MV-4-11 (cell line): ENCODE results near the gene SAPCD2.
"Not testable (repeated sequence)": the region's sequence is repeated elsewhere in the genome, so short reads cannot be mapped to it uniquely, and the experiment has no call there.

Source experiments
- DNase-seq: peaks from one replicate; lab custom pipeline; 2025; lab: John Stamatoyannopoulos, UW

The SAPCD2 gene

DNA sequence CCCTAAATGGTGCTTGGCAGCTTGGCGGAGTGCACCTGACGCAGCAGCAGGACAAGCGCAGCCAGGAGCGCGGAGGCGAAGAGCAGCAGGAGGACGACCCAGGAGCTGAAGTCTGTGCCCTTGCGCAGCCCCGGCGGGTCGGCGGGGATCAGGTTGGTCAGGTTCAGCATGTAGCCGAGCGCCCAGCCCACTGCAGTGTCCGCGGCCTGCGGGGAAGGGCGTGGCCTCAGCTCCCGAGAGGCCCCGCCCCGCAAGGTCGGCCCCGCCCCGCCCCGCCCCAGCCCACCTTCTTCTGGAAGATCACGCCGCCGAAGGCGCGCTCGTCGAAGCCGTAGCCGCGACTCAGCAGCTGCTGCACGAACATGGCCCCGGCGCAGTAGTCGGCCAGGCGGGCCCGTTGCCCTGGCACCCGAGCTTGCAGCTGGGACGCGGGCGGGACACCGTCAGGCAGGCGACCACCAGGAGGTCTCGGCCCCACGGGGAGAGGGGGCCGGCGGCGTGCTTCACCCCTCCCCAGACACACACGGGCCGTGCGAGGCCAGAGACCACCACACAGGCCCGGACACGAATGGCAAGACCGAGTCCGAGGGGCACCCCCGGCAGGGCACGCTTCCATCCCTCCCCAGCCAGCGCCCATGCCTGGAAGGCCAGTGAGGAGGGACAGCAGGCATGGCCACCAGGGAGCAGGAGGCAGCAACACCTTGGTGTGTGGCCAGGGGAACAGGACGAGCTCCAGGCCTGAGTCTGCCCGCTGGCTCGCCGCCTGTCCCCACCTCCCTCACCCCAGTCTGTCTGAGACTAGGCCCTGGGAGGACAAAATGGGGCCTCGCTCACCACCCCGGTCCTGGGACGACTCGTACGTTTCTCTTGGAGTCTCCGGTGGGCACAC is 21.5 kb downstream of the SAPCD2 start:
- no peak for DNase-seq

GRCh38 chr9:137046088-137046787 is 24.1 kb downstream of the SAPCD2 start, which contains the start of gene NPDC1:
NPDC1 (minus strand) TSS chr9:137046177; CDS start chr9:137045989, 188 bp downstream.
- peak; percentile 72 for DNase-seq

DNA sequence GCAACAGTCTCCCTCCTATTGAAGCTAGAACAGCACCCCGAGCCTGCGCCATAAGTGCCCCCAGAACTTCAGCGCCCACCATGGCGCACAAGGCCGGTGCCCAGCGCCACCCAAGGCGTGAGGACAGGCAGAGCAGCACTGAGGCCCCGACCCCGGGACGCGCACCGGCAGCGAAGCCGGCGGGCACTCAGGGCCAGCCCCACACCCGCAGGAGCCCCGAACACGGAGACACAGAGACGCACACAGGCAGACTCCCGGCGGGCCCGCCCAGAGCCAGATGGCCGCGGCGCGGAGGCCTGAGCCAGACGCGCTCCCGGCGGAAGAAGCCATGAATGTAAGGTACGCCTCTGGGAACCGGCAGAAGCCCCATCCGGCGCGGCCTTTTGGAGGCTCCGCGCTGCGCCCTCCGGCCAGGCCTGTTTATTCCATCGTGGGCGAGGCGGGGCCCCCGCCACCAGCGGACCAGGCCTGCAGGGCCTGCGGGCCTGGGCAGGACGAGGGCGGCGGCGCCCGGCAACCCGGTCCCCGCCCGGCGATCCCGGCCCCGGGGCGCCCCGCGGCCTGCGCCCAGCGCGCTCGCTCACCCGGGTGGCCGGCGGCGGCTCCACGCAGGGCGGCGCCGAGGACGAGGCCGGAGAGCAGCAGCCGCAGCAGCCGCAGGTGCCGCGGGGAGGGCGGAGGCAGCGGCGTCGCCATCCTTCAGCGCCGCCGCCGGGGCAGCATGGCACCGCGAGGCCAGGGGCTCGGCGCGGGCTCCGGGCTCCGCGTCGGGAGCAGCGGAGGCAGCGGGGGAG is 24.9 kb downstream of the SAPCD2 start:
- DNase-seq, result no peak

GRCh38 chr9:137044502-137045177 is 25.7 kb downstream of the SAPCD2 start:
- DNase-seq, result no peak

DNA sequence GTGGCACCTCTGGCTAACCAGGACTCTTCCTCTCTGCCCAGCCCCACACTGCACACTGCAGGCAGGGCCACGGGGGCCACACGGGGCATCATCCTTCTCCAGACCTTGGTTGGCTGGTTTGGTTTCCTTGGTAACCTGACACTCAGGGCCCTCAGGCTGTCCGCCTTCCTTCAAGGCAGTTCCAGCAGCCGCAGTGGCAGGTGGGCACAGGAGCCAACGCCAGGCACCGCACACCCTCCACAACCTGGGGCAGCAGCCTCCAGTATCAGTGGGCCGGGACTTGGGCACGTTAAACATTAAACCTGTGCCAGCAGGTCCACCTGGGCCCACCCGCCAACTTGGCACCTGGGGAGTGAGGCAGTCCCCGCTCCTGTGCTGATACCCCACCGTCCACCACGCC is 26.3 kb downstream of the SAPCD2 start:
- DNase-seq, result no peak

DNA sequence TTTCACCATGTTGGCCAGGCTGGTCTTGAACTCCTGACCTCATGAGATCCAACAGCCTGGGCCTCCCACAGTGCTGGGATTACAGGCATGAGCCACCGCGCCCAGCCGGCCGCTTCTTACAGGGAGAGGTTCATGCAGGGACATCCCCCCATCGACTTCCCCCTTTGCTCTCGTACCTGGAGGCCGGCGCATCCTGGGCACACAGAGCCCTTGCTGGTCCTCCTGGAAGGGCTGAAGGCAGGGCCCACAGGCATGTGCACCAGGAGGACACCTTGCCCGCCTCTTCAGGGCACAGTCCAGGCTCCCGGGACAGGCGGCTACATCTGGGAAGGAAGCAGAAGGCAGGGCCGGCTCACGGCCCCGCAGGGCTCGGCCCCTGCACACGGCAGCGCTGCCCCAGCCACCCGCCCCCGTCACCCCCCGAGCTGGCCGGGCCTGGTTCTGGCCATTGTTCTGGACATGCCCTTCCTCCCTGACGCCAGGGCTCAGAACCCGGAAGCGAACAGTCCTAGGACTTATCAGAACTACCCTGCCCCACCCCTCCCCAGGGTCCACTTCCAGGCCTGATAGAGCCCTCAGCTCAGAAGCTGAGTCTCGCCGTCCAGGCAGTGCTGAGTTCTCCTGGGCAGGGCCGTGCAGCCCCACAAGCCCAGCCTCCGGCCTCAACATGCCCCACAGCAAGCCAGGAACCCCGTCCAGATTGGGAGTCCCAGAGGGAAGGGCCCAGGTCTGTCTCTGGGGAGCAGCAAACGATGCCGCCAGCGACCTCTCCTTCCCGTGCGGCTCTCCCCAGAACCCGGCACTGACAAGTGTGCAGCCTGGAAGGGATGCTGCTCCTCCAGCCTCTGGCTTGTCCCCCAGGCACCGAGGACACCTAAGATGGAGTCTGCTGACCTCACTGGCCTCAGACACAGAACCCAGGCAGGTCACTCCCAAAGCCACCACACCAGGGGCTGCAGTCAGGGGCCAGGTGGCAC is 27.3 kb downstream of the SAPCD2 start:
- no peak for DNase-seq

- no peak for DNase-seq
Observed at GRCh38 chr9:137041124-137041523, 29.2 kb downstream of the SAPCD2 start.

DNA sequence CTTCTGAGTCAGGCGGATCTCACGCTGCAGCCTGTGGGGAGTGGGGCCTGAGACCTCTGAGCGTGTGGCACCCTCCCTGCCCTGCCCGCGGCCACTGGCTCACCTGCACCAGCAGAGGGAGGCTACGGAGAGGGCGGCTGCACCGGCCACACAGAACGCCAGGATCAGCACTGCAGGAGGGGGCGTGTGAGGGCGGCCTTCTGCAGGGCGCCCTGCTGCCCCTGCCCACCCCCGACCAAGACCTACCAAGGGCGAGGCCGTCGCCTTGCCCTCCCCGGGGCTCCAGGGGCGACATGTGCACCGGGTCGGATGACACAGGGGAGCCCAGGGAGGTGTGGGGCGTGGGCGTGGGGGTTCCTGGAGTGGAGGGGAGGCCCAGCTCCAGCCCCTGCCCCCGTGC is 29.8 kb downstream of the SAPCD2 start:
- no peak for DNase-seq

DNA sequence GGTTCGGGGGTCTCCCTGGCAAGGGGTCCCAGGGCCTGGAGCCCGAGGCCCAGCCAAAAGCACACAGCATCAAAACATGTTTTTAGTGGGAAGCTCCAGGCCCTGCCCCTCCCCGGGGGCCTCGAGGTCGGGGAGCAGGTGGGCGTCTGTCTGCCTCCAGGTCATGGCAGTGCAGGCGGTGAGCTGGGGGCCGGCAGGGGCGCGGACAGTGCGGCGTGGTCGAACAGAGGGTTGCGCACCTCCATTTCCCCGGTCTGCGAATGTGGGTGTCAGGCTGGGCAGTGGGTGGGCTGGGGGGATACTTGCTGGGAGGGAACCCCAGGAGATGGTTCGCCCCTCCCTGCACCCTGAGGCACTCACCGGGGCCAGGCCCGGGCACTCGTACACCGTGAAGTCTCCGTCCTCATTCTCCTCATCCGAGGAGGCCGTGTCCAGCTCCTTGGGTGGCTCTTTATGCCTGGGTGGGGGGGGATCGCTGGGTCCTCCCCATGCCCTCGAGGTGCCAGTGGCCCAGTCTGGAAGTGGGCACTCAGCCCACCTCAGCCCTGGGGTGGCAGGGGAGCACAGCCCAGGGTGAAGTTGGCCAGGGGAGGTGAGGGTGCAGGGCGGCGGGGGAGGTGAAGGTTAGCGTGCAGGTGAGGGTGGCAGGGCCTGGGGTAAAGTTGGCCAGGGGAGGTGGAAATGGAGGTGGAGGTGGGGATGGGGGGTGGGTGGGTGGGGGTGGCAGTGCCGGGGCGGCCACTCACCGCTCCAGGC is 30.6 kb downstream of the SAPCD2 start:
- no peak for DNase-seq

GRCh38 chr9:137038916-137039315 is 31.4 kb downstream of the SAPCD2 start:
- DNase-seq, result no peak

DNA sequence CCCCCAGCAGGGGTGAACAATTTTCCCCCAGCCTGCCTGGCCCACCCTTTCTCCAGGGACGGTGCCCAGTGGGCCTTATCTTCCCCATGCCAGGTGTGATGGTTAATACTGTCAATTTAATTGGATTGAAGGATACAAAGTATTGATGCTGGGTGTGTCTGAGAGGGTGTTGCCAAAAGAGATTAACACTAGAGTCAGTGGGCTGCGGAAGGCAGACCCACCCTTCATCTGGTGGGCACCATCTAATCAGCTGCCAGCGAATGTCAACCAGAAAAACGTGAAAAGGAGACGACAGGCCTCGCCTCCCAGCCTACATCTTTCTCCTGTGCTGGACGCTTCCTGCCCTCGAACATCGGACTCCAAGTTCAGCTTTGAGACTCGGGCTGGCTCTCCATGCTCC is 32.9 kb downstream of the SAPCD2 start:
- no peak for DNase-seq

DNA sequence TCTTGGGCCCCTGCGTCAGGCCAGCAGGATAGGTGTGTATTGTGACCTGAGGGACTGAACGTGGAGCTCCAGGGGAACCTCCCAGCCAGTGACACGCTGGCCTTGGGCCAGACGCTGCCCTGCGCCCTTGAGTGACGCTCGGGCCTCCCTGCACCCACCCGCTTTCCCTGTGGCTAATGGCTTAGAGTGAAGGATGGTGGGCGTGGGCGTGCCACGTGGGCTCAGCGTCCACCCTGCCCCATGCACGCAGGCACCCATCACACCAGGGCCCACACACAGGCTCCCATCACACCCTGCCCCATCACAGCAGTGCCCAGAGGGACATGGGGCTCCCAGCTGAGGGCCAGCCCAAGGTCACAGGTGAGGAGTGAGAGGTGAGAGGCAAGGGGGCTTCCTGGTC is 33.3 kb downstream of the SAPCD2 start:
- no peak for DNase-seq

- no peak for DNase-seq
Observed at GRCh38 chr9:137035937-137036336, 34.4 kb downstream of the SAPCD2 start.

- no peak for DNase-seq
Observed at GRCh38 chr9:137035507-137035834, 34.9 kb downstream of the SAPCD2 start.

GRCh38 chr9:137034709-137035506 is 35.4 kb downstream of the SAPCD2 start:
- peak; percentile 82 for DNase-seq

GRCh38 chr9:137034039-137034708 is 36.2 kb downstream of the SAPCD2 start:
- DNase-seq, result peak; percentile 82

GRCh38 chr9:137033481-137033880 is 36.9 kb downstream of the SAPCD2 start:
- DNase-seq, result not testable (repeated sequence)

- peak; percentile 90 for DNase-seq
Observed at GRCh38 chr9:137032858-137033257, 37.5 kb downstream of the SAPCD2 start.
